Measurements from ENCODE around the gene SEC61B.
A peak's percentile ranks its signal among the peaks of the same experiment; 100 is the strongest.

SEC61B gene

DNA sequence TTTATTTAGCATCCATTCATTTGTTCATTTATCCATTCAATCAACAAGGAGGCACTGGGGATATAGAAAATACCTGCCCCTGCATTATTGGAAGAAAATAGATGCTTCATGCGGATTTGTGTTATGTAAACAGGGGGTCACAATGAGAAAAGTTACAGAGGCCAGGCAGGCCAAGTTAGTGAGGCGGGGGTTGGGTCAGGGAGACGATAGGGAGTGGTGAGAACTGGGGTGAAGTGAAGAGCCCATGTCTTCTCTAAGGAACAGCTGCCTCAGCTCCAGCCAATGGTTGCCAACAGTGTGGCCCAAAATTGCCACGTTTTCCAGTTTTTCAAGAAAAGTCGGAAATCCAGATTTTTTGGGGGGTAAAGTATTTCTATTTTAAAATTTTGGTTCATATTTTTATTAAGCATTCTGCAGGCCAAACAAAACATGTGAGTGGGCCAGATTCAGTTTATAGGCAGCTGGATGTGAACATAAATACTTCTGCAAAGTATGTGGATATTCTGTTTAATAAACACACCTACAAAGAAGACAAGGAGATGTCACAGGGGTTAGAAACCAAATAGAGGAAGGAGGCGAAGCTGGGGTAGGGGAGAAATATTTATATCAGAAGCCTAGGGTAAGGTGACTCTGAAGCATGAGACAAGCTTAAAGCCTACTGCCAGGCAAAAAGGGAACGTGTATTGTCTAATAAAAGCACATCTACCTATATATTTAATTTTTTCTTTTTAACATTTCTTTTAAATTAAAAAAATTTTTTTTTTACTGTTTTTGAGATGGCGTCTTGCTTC, 44.3 kb upstream of the SEC61B start:
- no peak for TF ChIP-seq EZH2phosphoT487 (IDR thresholded peaks at IDR 0.05; ENCODE audit: low read depth)
- TF ChIP-seq, protein P1, sequence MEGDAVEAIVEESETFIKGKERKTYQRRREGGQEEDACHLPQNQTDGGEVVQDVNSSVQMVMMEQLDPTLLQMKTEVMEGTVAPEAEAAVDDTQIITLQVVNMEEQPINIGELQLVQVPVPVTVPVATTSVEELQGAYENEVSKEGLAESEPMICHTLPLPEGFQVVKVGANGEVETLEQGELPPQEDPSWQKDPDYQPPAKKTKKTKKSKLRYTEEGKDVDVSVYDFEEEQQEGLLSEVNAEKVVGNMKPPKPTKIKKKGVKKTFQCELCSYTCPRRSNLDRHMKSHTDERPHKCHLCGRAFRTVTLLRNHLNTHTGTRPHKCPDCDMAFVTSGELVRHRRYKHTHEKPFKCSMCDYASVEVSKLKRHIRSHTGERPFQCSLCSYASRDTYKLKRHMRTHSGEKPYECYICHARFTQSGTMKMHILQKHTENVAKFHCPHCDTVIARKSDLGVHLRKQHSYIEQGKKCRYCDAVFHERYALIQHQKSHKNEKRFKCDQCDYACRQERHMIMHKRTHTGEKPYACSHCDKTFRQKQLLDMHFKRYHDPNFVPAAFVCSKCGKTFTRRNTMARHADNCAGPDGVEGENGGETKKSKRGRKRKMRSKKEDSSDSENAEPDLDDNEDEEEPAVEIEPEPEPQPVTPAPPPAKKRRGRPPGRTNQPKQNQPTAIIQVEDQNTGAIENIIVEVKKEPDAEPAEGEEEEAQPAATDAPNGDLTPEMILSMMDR (IDR thresholded peaks at IDR 0.05; ENCODE audit: low read depth, low read length), result no peak
- Histone ChIP-seq H3K4me2 (ENCODE audit: low read length) (peak overlapping the region; percentile 21; the same call in 1 of the 2 replicates), H3K9me3 (ENCODE audit: insufficient read depth, low read length) (no peaks in the 10 kb centered on the region), H2AFZ (ENCODE audit: low read depth, low read length) (no peak overlapping the region), H3K79me2 (ENCODE audit: low read length) (peaks cover 55% of the 10 kb centered on the region), H4K20me1 (ENCODE audit: insufficient read depth, low read length) (peaks cover 11% of the 10 kb centered on the region; the same call in 1 of the 2 replicates), H3K36me3 (replicated peaks; ENCODE audit: low read depth, low read length) (peaks cover 25% of the 10 kb centered on the region), H3K9ac (ENCODE audit: low read length) (peak overlapping the region; percentile 7; the same call in 1 of the 2 replicates), H3K27ac (ENCODE audit: low read length) (peak overlapping the region; percentile 99), H3K27me3 (ENCODE audit: low read depth, low read length) (no peaks in the 10 kb centered on the region), H3K4me1 (ENCODE audit: low read length) (peaks cover 99% of the 10 kb centered on the region), H3K4me3 (ENCODE audit: low read length) (no peak overlapping the region)

GRCh38 chr9:99178912-99179872, 42.9 kb upstream of the SEC61B start:
- Histone ChIP-seq H2AFZ (ENCODE audit: low read depth, low read length) (no peak overlapping the region), H3K4me1 (ENCODE audit: low read length) (peaks cover 99% of the 10 kb centered on the region), H3K4me2 (ENCODE audit: low read length) (peak overlapping the region; percentile 63)

DNA sequence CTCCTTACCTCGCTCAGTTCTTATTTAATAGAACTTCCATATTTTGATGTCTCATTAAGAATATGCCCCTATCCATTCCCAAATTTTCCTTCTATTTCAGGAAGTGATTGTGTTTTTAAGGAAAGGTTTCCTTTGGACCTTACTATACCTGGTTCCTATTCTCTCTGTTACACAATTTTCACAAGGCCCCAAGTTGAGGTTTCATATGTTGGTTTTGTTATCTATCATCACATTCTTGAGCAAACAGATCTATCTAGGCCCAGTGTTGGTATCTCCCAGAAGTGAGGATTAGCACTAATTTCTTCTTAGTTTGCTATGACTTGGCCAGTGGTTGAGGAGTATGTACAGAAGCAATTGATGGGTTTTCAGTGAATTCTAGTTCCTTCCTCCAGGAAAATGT, 41.9 kb upstream of the SEC61B start:
- peak overlapping the region; percentile 63 for H3K4me2 ChIP-seq (ENCODE audit: low read length)
- H3K27me3 ChIP-seq (ENCODE audit: low read depth, low read length), result no peaks in the 10 kb centered on the region
- TF ChIP-seq, protein P1 (IDR thresholded peaks at IDR 0.05; ENCODE audit: low read depth, low read length), result no peak
- TF ChIP-seq EZH2phosphoT487 (IDR thresholded peaks at IDR 0.05; ENCODE audit: low read depth), result no peak
- peak overlapping the region; percentile 72 for H3K9ac ChIP-seq (ENCODE audit: low read length)
- no peak overlapping the region for H3K4me3 ChIP-seq (ENCODE audit: low read length)
- H4K20me1 ChIP-seq (ENCODE audit: insufficient read depth, low read length), result no peaks in the 10 kb centered on the region
- no peak overlapping the region for H2AFZ ChIP-seq (ENCODE audit: low read depth, low read length)
- no peaks in the 10 kb centered on the region for H3K9me3 ChIP-seq (ENCODE audit: insufficient read depth, low read length)
- H3K27ac ChIP-seq (ENCODE audit: low read length), result peak overlapping the region; percentile 99
- peaks cover 99% of the 10 kb centered on the region for H3K4me1 ChIP-seq (ENCODE audit: low read length)
- H3K79me2 ChIP-seq (ENCODE audit: low read length), result peaks cover 51% of the 10 kb centered on the region
- H3K36me3 ChIP-seq (replicated peaks; ENCODE audit: low read depth, low read length), result peaks cover 17% of the 10 kb centered on the region

More at GRCh38 chr9:99178912-99179872, 42.9 kb upstream of the SEC61B start:
- Histone ChIP-seq H3K36me3 (replicated peaks; ENCODE audit: low read depth, low read length) (peaks cover 20% of the 10 kb centered on the region), H3K27ac (ENCODE audit: low read length) (peak overlapping the region; percentile 99), H3K27me3 (ENCODE audit: low read depth, low read length) (no peaks in the 10 kb centered on the region), H3K9ac (ENCODE audit: low read length) (peak overlapping the region; percentile 66), H3K4me3 (ENCODE audit: low read length) (peak overlapping the region; percentile 2), H3K79me2 (ENCODE audit: low read length) (peaks cover 59% of the 10 kb centered on the region), H3K9me3 (ENCODE audit: insufficient read depth, low read length) (no peaks in the 10 kb centered on the region), H4K20me1 (ENCODE audit: insufficient read depth, low read length) (no peaks in the 10 kb centered on the region)
- TF ChIP-seq, protein P1 (IDR thresholded peaks at IDR 0.05; ENCODE audit: low read depth, low read length), result no peak
- no peak for TF ChIP-seq EZH2phosphoT487 (IDR thresholded peaks at IDR 0.05; ENCODE audit: low read depth)

All from OCI-LY3 (cell line).